GM21723 (cell line): ENCODE measurements around the gene IGSF21.
"Not testable (repeated sequence)": the region's sequence is repeated elsewhere in the genome, so short reads cannot be mapped to it uniquely, and the experiment has no call there.

Experiments
- ATAC-seq: cut with Tn5 transposase; IDR thresholded peaks from one replicate; pipeline ENCODE4 v1.9.1; 2021; ENCODE audit warnings: mild to moderate bottlenecking, moderate library complexity; ENCODE audit not compliant: unreplicated experiment

IGSF21 gene

GRCh38 chr1:18414872-18415447 is 307.4 kb downstream of the IGSF21 start:
- no peak for ATAC-seq

- ATAC-seq, result no peak
Observed at GRCh38 chr1:18415448-18416027, 307.9 kb downstream of the IGSF21 start.

DNA sequence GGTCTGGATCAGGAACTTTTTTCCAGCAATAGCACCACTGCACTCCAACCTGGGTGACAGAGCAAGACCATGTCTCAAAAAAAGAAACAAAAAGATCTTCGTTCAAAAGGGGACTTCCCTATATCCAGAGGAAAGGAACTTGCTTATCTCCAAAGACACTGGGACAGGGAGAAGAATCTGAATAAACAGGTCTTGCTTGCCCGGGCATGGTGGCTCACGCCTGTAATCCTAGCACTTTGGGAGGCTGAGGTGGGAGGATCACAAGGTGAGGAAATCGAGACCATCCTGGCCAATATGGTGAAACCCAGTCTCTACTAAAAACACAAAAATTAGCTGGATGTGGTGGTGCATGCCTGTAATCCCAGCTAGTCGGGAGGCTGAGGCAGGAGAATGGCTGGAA is 308.5 kb downstream of the IGSF21 start:
- not testable (repeated sequence) for ATAC-seq

GRCh38 chr1:18417316-18418269 is 310.0 kb downstream of the IGSF21 start:
- ATAC-seq, result no peak

GRCh38 chr1:18419113-18419844 is 311.7 kb downstream of the IGSF21 start:
- no peak for ATAC-seq

DNA sequence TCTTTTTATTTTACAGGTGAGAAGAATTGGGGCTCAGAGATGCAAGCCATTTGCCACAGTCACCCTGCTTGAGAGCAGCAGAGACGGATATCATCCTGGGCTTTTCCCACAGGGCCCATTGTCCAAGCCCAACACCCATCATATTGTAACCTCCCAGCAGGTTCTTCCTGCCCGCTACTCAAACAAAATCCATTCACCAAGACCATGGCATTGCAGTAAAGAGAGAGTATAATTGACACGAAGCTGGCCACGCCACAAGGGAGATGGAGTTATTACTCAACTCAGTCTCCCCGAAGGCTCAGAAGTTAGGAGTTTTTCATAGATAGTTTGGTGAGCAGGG is 312.2 kb downstream of the IGSF21 start:
- ATAC-seq, result no peak

GRCh38 chr1:18422076-18422777 is 314.6 kb downstream of the IGSF21 start:
- ATAC-seq, result no peak

DNA sequence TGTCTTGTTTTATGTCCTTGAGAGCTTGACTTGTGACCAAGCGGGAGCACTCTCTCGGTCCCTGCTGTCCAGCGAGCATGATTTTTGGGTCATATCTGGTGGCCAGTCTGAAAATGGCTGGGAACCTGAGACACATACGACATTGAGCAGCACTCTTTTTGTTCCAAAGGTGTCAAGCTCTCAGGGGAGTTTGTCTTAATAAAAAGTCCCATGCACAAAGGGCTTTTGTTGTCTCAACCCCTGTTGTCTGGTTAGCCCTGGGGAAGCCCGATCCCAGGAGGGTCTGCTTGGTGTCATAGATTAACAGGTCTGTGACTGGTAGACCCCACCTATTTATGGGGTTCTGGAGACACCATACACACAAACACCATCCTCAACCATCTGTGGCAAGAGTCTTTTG is 315.4 kb downstream of the IGSF21 start:
- no peak for ATAC-seq

DNA sequence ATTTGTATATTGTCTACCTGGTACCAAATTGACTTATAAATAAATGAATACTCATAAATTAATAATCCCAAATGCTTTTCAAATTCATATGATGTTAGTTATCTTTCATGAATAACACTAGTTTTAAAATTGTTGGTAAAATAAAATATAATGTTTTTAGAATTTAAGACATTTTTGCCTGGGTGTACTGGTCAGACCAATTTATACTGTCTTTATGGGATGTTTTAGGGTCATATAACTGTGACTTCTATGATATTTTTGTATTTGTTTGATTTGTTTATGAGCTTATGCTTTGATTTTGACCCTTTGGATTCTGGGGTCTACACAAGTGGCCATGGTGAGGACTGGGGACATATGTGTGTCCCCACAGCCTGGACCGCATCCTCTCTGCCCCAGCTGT is 319.0 kb downstream of the IGSF21 start:
- ATAC-seq, result no peak
